SU-DHL-6 (cell line): Measurements from ENCODE around the gene BRSK2.

Experiments used
- H2AFZ ChIP-seq: fragments of 200-600 bp; sonication (generic); 2 replicates; pipeline ENCODE4 v1.6.1; 2014; ENCODE audit warnings: low read depth, mild to moderate bottlenecking, moderate library complexity, mixed read lengths, antibody characterized with exemption, low read length; ENCODE audit not compliant: severe bottlenecking
- H3F3A ChIP-seq: fragments of 200-600 bp; shearing (Covaris generic); 2 replicates; pipeline ENCODE4 v1.6.0; 2016; ENCODE audit warnings: antibody characterized with exemption, mild to moderate bottlenecking; ENCODE audit not compliant: insufficient read depth
- H3K27ac ChIP-seq: fragments of 200-600 bp; sonication (generic); 2 replicates; pipeline ENCODE4 v1.5.1; 2016; ENCODE audit warnings: low read depth, mild to moderate bottlenecking, low read length, moderate library complexity, mixed read lengths
- H3K27me3 ChIP-seq: fragments of 200-600 bp; sonication (generic), shearing (Covaris generic); 2 replicates; pipeline ENCODE4 v1.6.0; 2014; ENCODE audit warnings: mild to moderate bottlenecking, low read length
- H3K36me3 ChIP-seq: fragments of 200-600 bp; sonication (generic); 2 replicates; pipeline ENCODE4 v1.6.1; 2014; ENCODE audit warnings: mild to moderate bottlenecking, low read length, mixed read lengths
- H3K4me2 ChIP-seq: fragments of 300-600, 200-600 bp; shearing (Covaris generic), sonication (generic); 2 replicates; pipeline ENCODE4 v1.6.0; 2014; ENCODE audit warnings: low read length, low read depth, mild to moderate bottlenecking; ENCODE audit not compliant: poor library complexity, severe bottlenecking
- H3K4me3 ChIP-seq: fragments of 200-600 bp; sonication (generic); 2 replicates; pipeline ENCODE4 v1.5.1; 2014; ENCODE audit warnings: antibody characterized with exemption, low read length, mild to moderate bottlenecking, mixed read lengths; ENCODE audit not compliant: insufficient read depth, poor library complexity, severe bottlenecking
- H3K79me2 ChIP-seq: fragments of 200-600 bp; sonication (generic); 2 replicates; pipeline ENCODE4 v1.6.1; 2014; ENCODE audit warnings: mild to moderate bottlenecking, low read length, moderate library complexity; ENCODE audit not compliant: insufficient read depth
- H3K9ac ChIP-seq: fragments of 200-600 bp; sonication (generic); 2 replicates; pipeline ENCODE4 v1.7.0; 2014; ENCODE audit warnings: mild to moderate bottlenecking, low read length
- H3K9me2 ChIP-seq: fragments of 200-600 bp; sonication (generic); replicated peaks from 2 replicates; pipeline ENCODE4 v1.6.1; 2014; ENCODE audit warnings: low read length; ENCODE audit not compliant: insufficient read depth
- H3K9me3 ChIP-seq: fragments of 200-600 bp; sonication (generic); 2 replicates; pipeline ENCODE4 v1.6.1; 2014; ENCODE audit warnings: low read length, mixed read lengths; ENCODE audit not compliant: insufficient read depth
- H4K20me1 ChIP-seq: fragments of 200-600 bp; sonication (generic); 2 replicates; pipeline ENCODE4 v1.6.1; 2014; ENCODE audit warnings: low read depth, mild to moderate bottlenecking, antibody characterized with exemption, low read length, moderate library complexity, mixed read lengths
- EZH2phosphoT487 ChIP-seq: fragments of 200-600 bp; sonication (generic), shearing (Covaris generic); conservative IDR thresholded peaks from 2 replicates; pipeline ENCODE4 v1.6.1; 2018; ENCODE audit warnings: mild to moderate bottlenecking, antibody characterized with exemption, low read length, moderate library complexity, mixed read lengths
- TF ChIP-seq, protein P1 (sequence below): fragments of 200-600 bp; sonication (generic); IDR thresholded peaks from one replicate; pipeline ENCODE4 v1.5.1; 2017; ENCODE audit warnings: antibody characterized with exemption, mild to moderate bottlenecking, low read length, moderate library complexity; ENCODE audit not compliant: insufficient read depth, poor library complexity, severe bottlenecking

BRSK2 gene

GRCh38 chr11:1458340-1459218 is 68.8 kb downstream of the BRSK2 start:
- no peaks in the 10 kb centered on the region for H3F3A ChIP-seq
- H3K79me2 ChIP-seq, result no peaks in the 10 kb centered on the region
- no peaks in the 10 kb centered on the region for H3K27me3 ChIP-seq
- TF ChIP-seq, protein P1, sequence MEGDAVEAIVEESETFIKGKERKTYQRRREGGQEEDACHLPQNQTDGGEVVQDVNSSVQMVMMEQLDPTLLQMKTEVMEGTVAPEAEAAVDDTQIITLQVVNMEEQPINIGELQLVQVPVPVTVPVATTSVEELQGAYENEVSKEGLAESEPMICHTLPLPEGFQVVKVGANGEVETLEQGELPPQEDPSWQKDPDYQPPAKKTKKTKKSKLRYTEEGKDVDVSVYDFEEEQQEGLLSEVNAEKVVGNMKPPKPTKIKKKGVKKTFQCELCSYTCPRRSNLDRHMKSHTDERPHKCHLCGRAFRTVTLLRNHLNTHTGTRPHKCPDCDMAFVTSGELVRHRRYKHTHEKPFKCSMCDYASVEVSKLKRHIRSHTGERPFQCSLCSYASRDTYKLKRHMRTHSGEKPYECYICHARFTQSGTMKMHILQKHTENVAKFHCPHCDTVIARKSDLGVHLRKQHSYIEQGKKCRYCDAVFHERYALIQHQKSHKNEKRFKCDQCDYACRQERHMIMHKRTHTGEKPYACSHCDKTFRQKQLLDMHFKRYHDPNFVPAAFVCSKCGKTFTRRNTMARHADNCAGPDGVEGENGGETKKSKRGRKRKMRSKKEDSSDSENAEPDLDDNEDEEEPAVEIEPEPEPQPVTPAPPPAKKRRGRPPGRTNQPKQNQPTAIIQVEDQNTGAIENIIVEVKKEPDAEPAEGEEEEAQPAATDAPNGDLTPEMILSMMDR, result peak; percentile 43
- TF ChIP-seq EZH2phosphoT487, result no peak
- H2AFZ ChIP-seq, result no peak overlapping the region
- no peaks in the 10 kb centered on the region for H3K9me2 ChIP-seq
- no peaks in the 10 kb centered on the region for H3K9me3 ChIP-seq
- no peaks in the 10 kb centered on the region for H3K36me3 ChIP-seq
- no peak overlapping the region for H3K4me3 ChIP-seq
- no peaks in the 10 kb centered on the region for H4K20me1 ChIP-seq
- H3K9ac ChIP-seq, result no peak overlapping the region
- no peak overlapping the region for H3K27ac ChIP-seq
- H3K4me2 ChIP-seq, result no peak overlapping the region

GRCh38 chr11:1459219-1459575 is 69.5 kb downstream of the BRSK2 start:
- no peak overlapping the region for H3K27ac ChIP-seq
- H3K79me2 ChIP-seq, result no peaks in the 10 kb centered on the region
- no peaks in the 10 kb centered on the region for H3K36me3 ChIP-seq
- no peak overlapping the region for H2AFZ ChIP-seq
- H3K4me3 ChIP-seq, result no peak overlapping the region
- H3K9me2 ChIP-seq, result no peaks in the 10 kb centered on the region
- H4K20me1 ChIP-seq, result no peaks in the 10 kb centered on the region
- no peaks in the 10 kb centered on the region for H3F3A ChIP-seq
- H3K9me3 ChIP-seq, result no peaks in the 10 kb centered on the region
- no peaks in the 10 kb centered on the region for H3K27me3 ChIP-seq
- H3K9ac ChIP-seq, result no peak overlapping the region
- H3K4me2 ChIP-seq, result no peak overlapping the region
- TF ChIP-seq, protein P1, result no peak
- no peak for TF ChIP-seq EZH2phosphoT487

GRCh38 chr11:1459764-1460395 is 70.1 kb downstream of the BRSK2 start:
- Histone ChIP-seq H3F3A (no peaks in the 10 kb centered on the region), H3K4me2 (no peak overlapping the region), H3K79me2 (no peaks in the 10 kb centered on the region), H4K20me1 (no peaks in the 10 kb centered on the region), H3K9me2 (no peaks in the 10 kb centered on the region), H3K27me3 (no peaks in the 10 kb centered on the region), H3K36me3 (no peaks in the 10 kb centered on the region), H3K4me3 (no peak overlapping the region), H3K27ac (no peak overlapping the region), H2AFZ (no peak overlapping the region), H3K9ac (no peak overlapping the region), H3K9me3 (no peaks in the 10 kb centered on the region)
- TF ChIP-seq EZH2phosphoT487, result no peak
- TF ChIP-seq, protein P1, result no peak
